Liver (tissue), 9 donors: ENCODE data around the gene SERTAD3. TPM values are rescaled to one million over a fixed set of nuclear protein-coding genes. Genes with fewer than 3 reads are reported as not detected.
"Not testable (repeated sequence)": the region's sequence is repeated elsewhere in the genome, so short reads cannot be mapped to it uniquely, and the experiment has no call there.

Experiments used
- DNase-seq: peaks from one replicate; pipeline ENCODE4 v3.0.0-alpha.2; 2017; ENCODE audit warnings: low spot score
- H3K27ac ChIP-seq, 2 donors: one replicate each; pipeline ENCODE4 v1.7.0; 2013; ENCODE audit warnings: inconsistent platforms in 2 of 2, low read length in 2 of 2, control low read depth in 1 of 2, low read depth in 1 of 2, mild to moderate bottlenecking in 1 of 2
- H3K27me3 ChIP-seq, 4 donors: one replicate each; pipeline versions ENCODE4 v1.6.1 to v1.7.0; 2013; ENCODE audit warnings: low read length in 3 of 4, inconsistent platforms in 1 of 4, mild to moderate bottlenecking in 1 of 4, moderate library complexity in 1 of 4; ENCODE audit not compliant: control insufficient read depth in 4 of 4, insufficient read depth in 4 of 4
- H3K36me3 ChIP-seq, 4 donors: one replicate each; pipeline versions ENCODE4 v1.6.1 to v1.7.0; 2013; ENCODE audit warnings: low read length in 3 of 4, mild to moderate bottlenecking in 3 of 4, low read depth in 1 of 4, moderate library complexity in 1 of 4; ENCODE audit not compliant: control insufficient read depth in 4 of 4, insufficient read depth in 3 of 4
- H3K4me1 ChIP-seq, 4 donors: one replicate each; pipeline versions ENCODE4 v1.6.1 to v1.7.0; 2013; ENCODE audit warnings: low read length in 3 of 4, mild to moderate bottlenecking in 3 of 4, moderate library complexity in 1 of 4; ENCODE audit not compliant: control insufficient read depth in 4 of 4, insufficient read depth in 4 of 4
- H3K4me3 ChIP-seq, 3 donors: one replicate each; pipeline versions ENCODE4 v1.6.1 to v1.7.0; 2013; ENCODE audit warnings: low read length in 3 of 3, control low read depth in 1 of 3, low read depth in 1 of 3, mild to moderate bottlenecking in 1 of 3
- H3K9ac ChIP-seq, 2 donors: one replicate each; pipeline ENCODE4 v1.7.0; 2013; ENCODE audit warnings: low read length in 2 of 2, mild to moderate bottlenecking in 2 of 2, moderate library complexity in 2 of 2, control low read depth in 1 of 2, low read depth in 1 of 2
- H3K9me3 ChIP-seq, 4 donors: one replicate each; pipeline versions ENCODE4 v1.6.1 to v1.7.0; 2013; ENCODE audit warnings: low read length in 3 of 4; ENCODE audit not compliant: control insufficient read depth in 4 of 4
- ATF3 ChIP-seq: IDR thresholded peaks from 2 replicates; pipeline ENCODE4 v1.6.1; 2016; ENCODE audit warnings: antibody characterized with exemption
- CTCF ChIP-seq: fragments of 150-350 bp; IDR thresholded peaks from 2 replicates; pipeline ENCODE4 v1.5.1; 2017; ENCODE audit warnings: improper control_type of control experiment, low read depth, low read length; ENCODE audit not compliant: missing input control
- EGR1 ChIP-seq, 2 donors: IDR thresholded peaks; 2 replicates each; pipeline ENCODE4 v1.6.1; 2016 to 2018; ENCODE audit warnings: antibody characterized with exemption in 2 of 2, low read depth in 2 of 2
- FOXA1 ChIP-seq: IDR thresholded peaks from 2 replicates; pipeline ENCODE4 v1.6.1; 2016; ENCODE audit warnings: antibody characterized with exemption
- FOXA2 ChIP-seq: IDR thresholded peaks from 2 replicates; pipeline ENCODE4 v1.6.1; 2016; ENCODE audit warnings: antibody characterized with exemption
- GABPA ChIP-seq, 2 donors: IDR thresholded peaks in 1 of 2; conservative IDR thresholded peaks in 1 of 2; 2 replicates each; pipeline ENCODE4 v1.6.1; 2016; ENCODE audit warnings: antibody characterized with exemption in 2 of 2, mild to moderate bottlenecking in 1 of 2, moderate library complexity in 1 of 2
- HNF4A ChIP-seq, 2 donors: conservative IDR thresholded peaks; 2 replicates each; pipeline ENCODE4 v1.6.1; 2016; ENCODE audit warnings: antibody characterized with exemption in 2 of 2, mild to moderate bottlenecking in 2 of 2
- HNF4G ChIP-seq: IDR thresholded peaks from 2 replicates; pipeline ENCODE4 v1.6.1; 2016; ENCODE audit warnings: antibody characterized with exemption
- JUND ChIP-seq, 2 donors: IDR thresholded peaks; 2 replicates each; pipeline ENCODE4 v1.6.1; 2016; ENCODE audit warnings: antibody characterized with exemption in 2 of 2
- MAX ChIP-seq: IDR thresholded peaks from 2 replicates; pipeline ENCODE4 v1.6.1; 2016; ENCODE audit warnings: antibody characterized with exemption
- NR2F2 ChIP-seq: IDR thresholded peaks from 2 replicates; pipeline ENCODE4 v1.6.1; 2016; ENCODE audit warnings: antibody characterized with exemption
- RAD21 ChIP-seq, 2 donors: IDR thresholded peaks; 2 replicates each; pipeline ENCODE4 v1.6.1; 2016; ENCODE audit warnings: antibody characterized with exemption in 2 of 2, mild to moderate bottlenecking in 2 of 2
- REST ChIP-seq: IDR thresholded peaks from 2 replicates; pipeline ENCODE4 v1.6.1; 2016; ENCODE audit warnings: antibody characterized with exemption, mild to moderate bottlenecking
- RXRA ChIP-seq, 2 donors: IDR thresholded peaks; 2 replicates each; pipeline ENCODE4 v1.6.1; 2017 to 2018; ENCODE audit warnings: antibody characterized with exemption in 2 of 2, mild to moderate bottlenecking in 1 of 2
- SP1 ChIP-seq: IDR thresholded peaks from 2 replicates; pipeline ENCODE4 v1.6.1; 2018; ENCODE audit warnings: antibody characterized with exemption, mild to moderate bottlenecking
- TAF1 ChIP-seq: conservative IDR thresholded peaks from 2 replicates; pipeline ENCODE4 v1.6.1; 2016; ENCODE audit warnings: antibody characterized with exemption, mild to moderate bottlenecking
- YY1 ChIP-seq: IDR thresholded peaks from 2 replicates; pipeline ENCODE4 v1.6.1; 2016; ENCODE audit warnings: antibody characterized with exemption, mild to moderate bottlenecking
- ZBTB33 ChIP-seq: IDR thresholded peaks from 2 replicates; pipeline ENCODE4 v1.6.1; 2016; ENCODE audit warnings: antibody characterized with exemption
- WGBS: extraction: QIAGEN DNeasy Blood & Tissue Kit; methylation state at CpG from one replicate; pipeline ENCODE4 v1.1.7; 2013; 5-methylcytosine and 5-hydroxymethylcytosine counted together
- polyA plus RNA-seq, 2 donors: library from polyadenylated mRNA; stranded (reverse) in 1 of 2; unstranded in 1 of 2; fragments of 200-250 nt in 1 of 2; fragments of >200 nt in 1 of 2; fragmentation: Nextera tagmentation in 1 of 2; extraction: Ambion mirVana in 1 of 2; gene quantifications; one replicate each; pipeline versions ENCODE4 v1.2.1 to v1.2.3, GENCODE V29; 2013 to 2015
- total RNA-seq, 2 donors: library from RNA; depleted of rRNA; stranded (reverse); fragments of >200 nt; gene quantifications; one replicate each; pipeline ENCODE4 v1.2.3, GENCODE V29; 2014
- donor health status: healthy.
- donor health status: healthy.
- donor health status: healthy.
- donor health status: healthy.
- donor health status: healthy.

Gene SERTAD3
- total and polyA plus RNA-seq, 4 donors = 6.1 to 8.9 (median 6.9) TPM

GRCh38 chr19:40430242-40430641 is 13.9 kb downstream of the SERTAD3 start:
- H3K9me3 ChIP-seq, DNase-seq, H3K27me3 ChIP-seq, H3K27ac ChIP-seq, H3K4me3 ChIP-seq, H3K9ac ChIP-seq, H3K36me3 ChIP-seq: not testable (repeated sequence)
- WGBS = 97% methylated on average over 10 of the region's 10 CpGs
- peaks cover 0 to 19% (median 14%) of the 10 kb centered on the region in 4 donors for H3K4me1 ChIP-seq

- H3K9me3 ChIP-seq, H3K9ac ChIP-seq, H3K4me3 ChIP-seq, H3K27ac ChIP-seq, DNase-seq, H3K27me3 ChIP-seq, H3K36me3 ChIP-seq: not testable (repeated sequence)
- 95% methylated on average over 7 of the region's 7 CpGs for WGBS
- peaks cover 0 to 22% (median 12%) of the 10 kb centered on the region in 4 donors for H3K4me1 ChIP-seq
These were observed 15.9 kb downstream of the SERTAD3 start for GRCh38 chr19:40428197-40428596.

- H3K36me3 ChIP-seq = peaks cover 2 to 5% (median 4%) of the 10 kb centered on the region in 4 donors
- under 1% methylated on average over 75 of the region's 75 CpGs for WGBS
- peak; percentile 100 for DNase-seq
- no peaks in the 10 kb centered on the region for H3K27me3 ChIP-seq
- peak within 1 kb of the TSS; percentile 74 to 82 (median 74) for H3K4me3 ChIP-seq
- peaks cover 0 to 16% (median 9%) of the 10 kb centered on the region in 4 donors for H3K4me1 ChIP-seq
- H3K27ac ChIP-seq = peak within 1 kb of the TSS; percentile 88 to 95
- TF ChIP-seq GABPA (IDR thresholded peaks at IDR 0.05 in 1 of 2, conservative IDR thresholded peaks at IDR 0.05 in 1 of 2) (peak in 1 of 2 donors; percentile 64), RXRA (IDR thresholded peaks at IDR 0.05) (peak; percentile 61 to 72), ZBTB33 (peak; percentile 82), JUND (IDR thresholded peaks at IDR 0.05) (peak; percentile 22 to 23), HNF4A (conservative IDR thresholded peaks at IDR 0.05) (peak; percentile 46 to 48), TAF1 (peak; percentile 97), ATF3 (no peak), EGR1 (IDR thresholded peaks at IDR 0.05; ENCODE audit: low read depth in 2 of 2) (peak; percentile 70 to 80), FOXA1 (peak; percentile 66), SP1 (peak; percentile 97), REST (peak; percentile 86), YY1 (peak; percentile 81), FOXA2 (no peak), HNF4G (no peak), RAD21 (IDR thresholded peaks at IDR 0.05) (peak; percentile 25 to 34), NR2F2 (no peak), CTCF (peak; percentile 39), MAX (peak; percentile 94)
- peak within 1 kb of the TSS; percentile 76 to 87 for H3K9ac ChIP-seq
- no peaks in the 10 kb centered on the region for H3K9me3 ChIP-seq
These were observed 18.5 kb downstream of the SERTAD3 start, which contains the start of gene SERTAD1 for GRCh38 chr19:40425450-40426287. SERTAD1 (minus strand) TSS chr19:40425992; CDS start chr19:40423546, 2,446 bp downstream.
